Bronchial epithelial cell (primary cell): ENCODE data around the gene BAIAP3. TPM values are rescaled to one million over a fixed set of nuclear protein-coding genes. Genes with fewer than 3 reads are reported as not detected.

Source experiments
- DNase-seq: peaks from one replicate; pipeline ENCODE4 v3.0.0-alpha.2; 2010; ENCODE audit warnings: low read depth
- FAIRE-seq: peaks from 2 replicates; lab custom pipeline; 2011; peaks lifted over from hg19 to GRCh38; lab: Jason Lieb, UNC
- H3K27me3 ChIP-seq: 2 replicates; pipeline ENCODE4 v1.5.1; 2011; ENCODE audit warnings: low read length; ENCODE audit not compliant: control insufficient read depth, insufficient read depth
- H3K36me3 ChIP-seq: 2 replicates; pipeline ENCODE4 v1.5.1; 2011; ENCODE audit warnings: low read length; ENCODE audit not compliant: control insufficient read depth, insufficient read depth
- H3K4me3 ChIP-seq: 2 replicates; pipeline ENCODE4 v1.5.1; 2011; ENCODE audit warnings: mild to moderate bottlenecking, low read depth, low read length, control low read depth
- CTCF ChIP-seq: IDR thresholded peaks from 2 replicates; pipeline ENCODE4 v1.5.1; 2011; ENCODE audit warnings: mild to moderate bottlenecking, moderate library complexity, low read length, control low read depth, inconsistent platforms; ENCODE audit not compliant: insufficient read depth, severe bottlenecking
- total RNA-seq: library from RNA; depleted of rRNA; stranded (reverse); fragments of >200 nt; gene quantifications from 2 replicates; pipeline ENCODE4 v1.2.1, GENCODE V29; 2014

The BAIAP3 gene
- 0.26 and 0.51 TPM in 2 replicates for total RNA-seq

- no peaks in the 10 kb centered on the region for H3K36me3 ChIP-seq
- FAIRE-seq (no peak), DNase-seq (no peak)
These were observed at the start of gene BAIAP3 for GRCh38 chr16:1333149-1333812. Gene BAIAP3 (plus strand): TSS chr16:1333645. CDS start chr16:1338550, 4,905 bp downstream.

GRCh38 chr16:1283996-1284616 is 49.3 kb upstream of the BAIAP3 start:
- Histone ChIP-seq H3K36me3 (no peaks in the 10 kb centered on the region), H3K4me3 (no peak overlapping the region), H3K27me3 (peaks cover 2% of the 10 kb centered on the region)
- TF ChIP-seq CTCF: no peak
- FAIRE-seq (no peak), DNase-seq (no peak)

More at GRCh38 chr16:1333149-1333812, at the start of gene BAIAP3:
- H3K27me3 ChIP-seq: peaks cover 36% of the 10 kb centered on the region
- no peak within 1 kb of the TSS for H3K4me3 ChIP-seq
- no peak for TF ChIP-seq CTCF

- H3K27me3 ChIP-seq: peaks cover 14% of the 10 kb centered on the region
These were observed 47.6 kb upstream of the BAIAP3 start for GRCh38 chr16:1285669-1286512.

GRCh38 chr16:1286513-1287094 is 46.8 kb upstream of the BAIAP3 start:
- no peak for TF ChIP-seq CTCF
- FAIRE-seq: no peak
- Histone ChIP-seq H3K36me3 (no peaks in the 10 kb centered on the region), H3K4me3 (no peak overlapping the region), H3K27me3 (peaks cover 15% of the 10 kb centered on the region)
- DNase-seq: no peak

More at GRCh38 chr16:1285669-1286512, 47.6 kb upstream of the BAIAP3 start:
- no peak for DNase-seq
- H3K36me3 ChIP-seq: no peaks in the 10 kb centered on the region
- H3K4me3 ChIP-seq: no peak overlapping the region
- no peak for TF ChIP-seq CTCF
- FAIRE-seq: no peak

- FAIRE-seq (no peak), DNase-seq (no peak)
- peaks cover 15% of the 10 kb centered on the region for H3K27me3 ChIP-seq
- no peak overlapping the region for H3K4me3 ChIP-seq
- TF ChIP-seq CTCF: no peak
- no peaks in the 10 kb centered on the region for H3K36me3 ChIP-seq
These were observed 45.3 kb upstream of the BAIAP3 start for GRCh38 chr16:1287982-1288670.
